ENCODE results near the gene MEP1A. TPM values are rescaled to one million over a fixed set of nuclear protein-coding genes. Genes with fewer than 3 reads are reported as not detected.

The MEP1A gene
- total RNA-seq, 4 donors from 2014 or later, result 0.09 TPM; not detected in 3

GRCh38 chr6:46795816-46796215, 2.6 kb downstream of the MEP1A start:
- H3K27me3 ChIP-seq, result no peaks in the 10 kb centered on the region
- no peaks in the 10 kb centered on the region for H3K4me1 ChIP-seq
- H3K9me3 ChIP-seq, result no peaks in the 10 kb centered on the region
- H3K36me3 ChIP-seq, result no peaks in the 10 kb centered on the region
- H3K27ac ChIP-seq, result no peak overlapping the region
- intact Hi-C loops (cut with DNase I), result no loop called here
- TF ChIP-seq POLR2A (IDR thresholded peaks at IDR 0.05) (no peak), CTCF (IDR thresholded peaks at IDR 0.05) (no peak)
- WGBS, 2 donors, result 80 to 87% methylated on average over 2 to 3 of the region's 3 CpGs
- H3K4me3 ChIP-seq, result no peak overlapping the region
- no peak for DNase-seq

- no peaks in the 10 kb centered on the region for H3K4me1 ChIP-seq
- WGBS, 2 donors, result 33 to 42% methylated on average over 5 of the region's 5 CpGs
- no peaks in the 10 kb centered on the region for H3K9me3 ChIP-seq
- no peak overlapping the region for H3K4me3 ChIP-seq
- no peaks in the 10 kb centered on the region for H3K36me3 ChIP-seq
- TF ChIP-seq CTCF (IDR thresholded peaks at IDR 0.05) (no peak), POLR2A (IDR thresholded peaks at IDR 0.05) (no peak)
- H3K27ac ChIP-seq, result no peak overlapping the region
- H3K27me3 ChIP-seq, result no peaks in the 10 kb centered on the region
- intact Hi-C loops (cut with DNase I), result no loop called here
- DNase-seq, result no peak
Measured at GRCh38 chr6:46796848-46797580, 3.8 kb downstream of the MEP1A start.

- H3K4me1 ChIP-seq, result no peaks in the 10 kb centered on the region
- TF ChIP-seq CTCF (IDR thresholded peaks at IDR 0.05), result no peak
- TF ChIP-seq POLR2A (IDR thresholded peaks at IDR 0.05), result no peak
- H3K4me3 ChIP-seq, result no peak overlapping the region
- H3K27me3 ChIP-seq, result peaks cover 0 to 4% (median 0%) of the 10 kb centered on the region in 4 donors
- DNase-seq, result no peak
- no peaks in the 10 kb centered on the region for H3K36me3 ChIP-seq
- no peak overlapping the region for H3K27ac ChIP-seq
- WGBS, 2 donors, result 54 to 60% methylated on average over 1 of the region's 1 CpG
- no peaks in the 10 kb centered on the region for H3K9me3 ChIP-seq
- intact Hi-C loops (cut with DNase I), result no loop called here
Measured at GRCh38 chr6:46799657-46800056, 6.5 kb downstream of the MEP1A start.

GRCh38 chr6:46808806-46809205, 15.6 kb downstream of the MEP1A start:
- TF ChIP-seq CTCF (IDR thresholded peaks at IDR 0.05) (no peak), POLR2A (IDR thresholded peaks at IDR 0.05) (no peak)
- Histone ChIP-seq H3K27me3 (peaks cover 0 to 16% (median 0%) of the 10 kb centered on the region in 4 donors), H3K36me3 (no peaks in the 10 kb centered on the region), H3K9me3 (no peaks in the 10 kb centered on the region), H3K4me1 (no peaks in the 10 kb centered on the region), H3K27ac (no peak overlapping the region), H3K4me3 (no peak overlapping the region)
- intact Hi-C loops (cut with DNase I), result no loop called here
- no peak for DNase-seq
- WGBS, 2 donors, result 18 to 91% methylated on average over 1 of the region's 1 CpG

- Histone ChIP-seq H3K27me3 (no peaks in the 10 kb centered on the region), H3K36me3 (no peaks in the 10 kb centered on the region), H3K27ac (peak overlapping the region in 3 of 4 donors; percentile 34 to 60 (median 57)), H3K4me3 (no peak overlapping the region), H3K9me3 (no peaks in the 10 kb centered on the region), H3K4me1 (peaks cover 4 to 24% (median 15%) of the 10 kb centered on the region in 3 donors)
- no peak for TF ChIP-seq POLR2A (IDR thresholded peaks at IDR 0.05)
- TF ChIP-seq CTCF (IDR thresholded peaks at IDR 0.05), result no peak
- intact Hi-C loops (cut with DNase I), result no loop called here
- 11 to 29% methylated on average over 4 of the region's 4 CpGs for WGBS, 2 donors
- DNase-seq, result no peak
Measured at GRCh38 chr6:46815130-46815529, 21.9 kb downstream of the MEP1A start.

All from esophagus squamous epithelium (tissue), 5 donors.